ENCODE results near the gene MITF.

Gene MITF

GRCh38 chr3:70011582-70011981 is 272.3 kb downstream of the MITF start:
- no peak overlapping the region for H3K9ac ChIP-seq (ENCODE audit: low read length)
- no peaks in the 10 kb centered on the region for H4K20me1 ChIP-seq (ENCODE audit: insufficient read depth, low read length)
- no peak overlapping the region for H3K27ac ChIP-seq (ENCODE audit: low read depth, low read length, poor library complexity, severe bottlenecking)

More at GRCh38 chr3:70011582-70011981, 272.3 kb downstream of the MITF start:
- Histone ChIP-seq H3K9me3 (ENCODE audit: low read length) (no peaks in the 10 kb centered on the region), H3K4me2 (ENCODE audit: low read length) (no peak overlapping the region), H3K4me3 (ENCODE audit: low read depth, low read length, poor library complexity, severe bottlenecking) (no peak overlapping the region), H3K4me1 (ENCODE audit: insufficient read depth, low read length, severe bottlenecking) (no peaks in the 10 kb centered on the region), H3K79me2 (ENCODE audit: insufficient read depth, low read length) (no peaks in the 10 kb centered on the region), H3K9me2 (ENCODE audit: low read depth, low read length) (no peaks in the 10 kb centered on the region), H3K27me3 (ENCODE audit: insufficient read depth, low read length) (no peaks in the 10 kb centered on the region), H3K36me3 (ENCODE audit: insufficient read depth, low read length) (no peaks in the 10 kb centered on the region), H2AFZ (ENCODE audit: low read length) (no peak overlapping the region), H3F3A (ENCODE audit: insufficient read depth, low read length) (no peaks in the 10 kb centered on the region)
- no peak for TF ChIP-seq CTCF (IDR thresholded peaks at IDR 0.05; ENCODE audit: low read length)

Measured in OCI-LY1 (cell line).